HFFc6 (cell line): ENCODE results near the gene PDAP1. TPM values are rescaled to one million over a fixed set of nuclear protein-coding genes. Genes with fewer than 3 reads are reported as not detected.

ENCODE experiments used
- DNase-seq: peaks from one replicate; pipeline ENCODE4 v3.0.0-alpha.2; 2018
- H3K27ac Mint-ChIP-seq: 2 replicates; pipeline ENCODE4 v1.8.0; 2020; ENCODE audit warnings: mild to moderate bottlenecking, mixed read lengths
- H3K27me3 Mint-ChIP-seq: 2 replicates; pipeline ENCODE4 v1.8.0; 2021; ENCODE audit warnings: mild to moderate bottlenecking, moderate library complexity, mixed read lengths; ENCODE audit not compliant: insufficient read depth
- H3K36me3 Mint-ChIP-seq: 2 replicates; pipeline ENCODE4 v1.8.0; 2021; ENCODE audit warnings: low read depth, mixed read lengths
- H3K4me1 Mint-ChIP-seq: 2 replicates; pipeline ENCODE4 v1.8.0; 2020; ENCODE audit warnings: low read depth, mixed read lengths
- H3K4me3 Mint-ChIP-seq: 2 replicates; pipeline ENCODE4 v1.8.0; 2020; ENCODE audit warnings: mild to moderate bottlenecking, moderate library complexity, mixed read lengths
- H3K9me3 Mint-ChIP-seq: 2 replicates; pipeline ENCODE4 v1.8.0; 2020; ENCODE audit warnings: mild to moderate bottlenecking, mixed read lengths
- total RNA-seq, 6 experiments: library from RNA; stranded (reverse); fragmentation: NEBNext Ultra II Directional; extraction: Animal tissue kit (Norgen Biotek cat#: 25700); gene quantifications; 2 replicates in 1 of 6; 3 replicates in 5 of 6; pipeline ENCODE4 v1.2.3, GENCODE V29; 2021
- TF ChIP-seq, protein P1 (sequence below): fragments of 200-600 bp; sonication (generic); IDR thresholded peaks from 2 replicates; pipeline ENCODE4 v1.5.0; 2021; ENCODE audit warnings: antibody characterized with exemption, mild to moderate bottlenecking

The PDAP1 gene
- total RNA-seq, 6 experiments from 2014 or later: 148 to 213 (median 180) TPM

DNA sequence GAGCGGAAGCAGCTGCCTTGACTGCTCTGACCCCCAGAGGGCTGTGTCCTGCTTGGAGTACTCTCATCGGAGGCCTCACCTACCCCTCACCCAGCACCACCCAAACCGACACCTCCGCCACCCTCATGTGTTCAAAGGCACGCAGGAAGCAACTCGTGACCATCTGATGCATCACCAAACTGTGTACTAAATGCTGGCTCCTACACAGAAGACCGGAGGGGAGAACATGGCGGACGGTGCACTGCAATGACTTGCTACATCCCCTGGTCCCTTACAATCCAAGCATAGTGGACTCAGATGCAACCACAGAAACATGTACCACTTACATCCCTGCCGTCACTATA lies 3.4 kb downstream of the PDAP1 start:
- Mint-ChIP-seq H3K27me3 (peaks cover 5% of the 10 kb centered on the region; the same call in 1 of the 2 replicates), H3K4me3 (no peak overlapping the region), H3K36me3 (peaks cover 38% of the 10 kb centered on the region), H3K9me3 (no peaks in the 10 kb centered on the region), H3K4me1 (peaks cover 31% of the 10 kb centered on the region), H3K27ac (no peak overlapping the region)
- TF ChIP-seq, protein P1, sequence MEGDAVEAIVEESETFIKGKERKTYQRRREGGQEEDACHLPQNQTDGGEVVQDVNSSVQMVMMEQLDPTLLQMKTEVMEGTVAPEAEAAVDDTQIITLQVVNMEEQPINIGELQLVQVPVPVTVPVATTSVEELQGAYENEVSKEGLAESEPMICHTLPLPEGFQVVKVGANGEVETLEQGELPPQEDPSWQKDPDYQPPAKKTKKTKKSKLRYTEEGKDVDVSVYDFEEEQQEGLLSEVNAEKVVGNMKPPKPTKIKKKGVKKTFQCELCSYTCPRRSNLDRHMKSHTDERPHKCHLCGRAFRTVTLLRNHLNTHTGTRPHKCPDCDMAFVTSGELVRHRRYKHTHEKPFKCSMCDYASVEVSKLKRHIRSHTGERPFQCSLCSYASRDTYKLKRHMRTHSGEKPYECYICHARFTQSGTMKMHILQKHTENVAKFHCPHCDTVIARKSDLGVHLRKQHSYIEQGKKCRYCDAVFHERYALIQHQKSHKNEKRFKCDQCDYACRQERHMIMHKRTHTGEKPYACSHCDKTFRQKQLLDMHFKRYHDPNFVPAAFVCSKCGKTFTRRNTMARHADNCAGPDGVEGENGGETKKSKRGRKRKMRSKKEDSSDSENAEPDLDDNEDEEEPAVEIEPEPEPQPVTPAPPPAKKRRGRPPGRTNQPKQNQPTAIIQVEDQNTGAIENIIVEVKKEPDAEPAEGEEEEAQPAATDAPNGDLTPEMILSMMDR: no peak
- DNase-seq: no peak

DNA sequence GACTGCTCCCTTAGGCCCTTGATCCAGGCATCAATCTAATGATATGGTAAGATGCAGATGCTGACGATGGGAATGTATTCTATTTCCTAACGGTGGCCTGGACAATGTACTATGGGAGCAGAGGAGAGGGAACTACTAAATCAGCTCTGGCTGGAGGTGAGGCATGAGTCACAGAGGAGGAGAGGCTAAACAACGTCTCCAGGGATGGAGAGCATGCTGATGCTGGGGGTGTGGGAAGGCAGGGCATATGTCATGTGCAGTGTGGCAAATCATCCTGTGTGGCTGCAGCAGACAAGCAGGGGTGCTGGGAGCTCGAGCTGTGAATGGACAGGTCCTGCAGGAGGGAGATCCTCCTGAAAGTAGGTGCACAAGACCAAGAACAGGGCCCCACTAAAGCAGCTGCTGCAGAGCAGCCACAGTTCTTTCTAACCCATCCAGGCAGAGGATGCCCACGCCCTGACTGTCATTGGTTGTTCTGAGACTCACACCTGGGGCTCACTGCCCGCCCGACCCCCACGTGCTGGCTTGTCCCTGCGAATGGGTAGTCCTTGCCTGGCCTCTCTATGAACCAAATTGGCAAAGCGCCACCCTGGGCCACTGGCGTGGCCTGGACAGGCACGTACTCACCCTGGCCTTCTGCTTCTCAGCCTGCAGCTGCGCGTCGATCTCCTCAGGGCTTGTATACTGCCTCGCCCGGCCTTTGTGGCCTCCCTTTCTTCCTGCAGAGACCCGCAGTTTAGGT lies 4.0 kb downstream of the PDAP1 start:
- Mint-ChIP-seq H3K27me3 (peaks cover 5% of the 10 kb centered on the region; the same call in 1 of the 2 replicates), H3K9me3 (no peaks in the 10 kb centered on the region), H3K4me1 (peaks cover 28% of the 10 kb centered on the region), H3K27ac (no peak overlapping the region), H3K4me3 (no peak overlapping the region; the same call in 1 of the 2 replicates), H3K36me3 (peaks cover 34% of the 10 kb centered on the region)
- TF ChIP-seq, protein P1: no peak
- peak; percentile 23 for DNase-seq

DNA sequence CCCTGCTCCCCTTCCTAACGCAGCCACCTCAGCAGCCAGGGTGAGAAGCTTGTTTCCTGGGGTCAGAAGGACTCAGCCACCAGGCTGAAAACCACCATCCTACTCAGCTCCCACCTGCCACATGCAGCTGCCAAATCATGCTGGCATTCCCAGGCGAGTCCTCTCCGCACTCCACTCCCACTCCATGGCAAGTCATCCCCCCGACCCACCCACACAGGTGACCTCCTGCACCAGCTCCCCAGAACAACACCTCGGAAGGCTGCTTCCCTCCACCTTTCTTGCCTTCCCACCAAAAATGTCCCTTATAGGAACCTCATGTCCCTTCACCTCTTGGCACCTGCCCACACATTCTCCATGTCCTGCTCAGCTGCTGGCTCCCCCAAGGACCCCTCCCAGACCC lies 4.6 kb downstream of the PDAP1 start:
- Mint-ChIP-seq H3K27ac (no peak overlapping the region), H3K27me3 (peaks cover 9% of the 10 kb centered on the region), H3K36me3 (peaks cover 31% of the 10 kb centered on the region), H3K4me1 (peaks cover 30% of the 10 kb centered on the region), H3K4me3 (no peak overlapping the region), H3K9me3 (no peaks in the 10 kb centered on the region)
- no peak for DNase-seq
- TF ChIP-seq, protein P1: no peak

DNA sequence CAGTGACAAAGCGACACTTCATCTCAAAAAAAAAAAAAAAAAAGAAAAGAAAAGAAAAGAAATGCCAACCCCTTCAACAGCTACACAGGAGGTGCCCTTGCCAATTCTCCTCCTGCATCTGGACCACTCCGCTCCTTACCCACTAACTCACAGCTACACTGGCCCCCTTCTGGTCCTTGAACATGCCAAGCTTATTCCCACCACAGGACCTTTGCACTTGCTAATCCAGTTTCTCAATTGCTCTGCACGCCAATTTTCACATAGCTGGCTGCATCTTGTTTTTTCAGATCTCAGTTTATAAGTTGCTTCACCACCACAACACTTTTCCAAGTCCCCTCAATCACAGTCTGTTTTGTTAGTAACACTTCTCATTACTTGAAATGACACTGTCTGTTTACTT lies 5.5 kb downstream of the PDAP1 start:
- no peak for DNase-seq
- TF ChIP-seq, protein P1: no peak
- peaks cover 36% of the 10 kb centered on the region for H3K4me1 Mint-ChIP-seq
- no peak overlapping the region for H3K27ac Mint-ChIP-seq
- peaks cover 38% of the 10 kb centered on the region for H3K36me3 Mint-ChIP-seq
- no peak overlapping the region for H3K4me3 Mint-ChIP-seq
- no peaks in the 10 kb centered on the region for H3K9me3 Mint-ChIP-seq
- H3K27me3 Mint-ChIP-seq: peaks cover 14% of the 10 kb centered on the region

DNA sequence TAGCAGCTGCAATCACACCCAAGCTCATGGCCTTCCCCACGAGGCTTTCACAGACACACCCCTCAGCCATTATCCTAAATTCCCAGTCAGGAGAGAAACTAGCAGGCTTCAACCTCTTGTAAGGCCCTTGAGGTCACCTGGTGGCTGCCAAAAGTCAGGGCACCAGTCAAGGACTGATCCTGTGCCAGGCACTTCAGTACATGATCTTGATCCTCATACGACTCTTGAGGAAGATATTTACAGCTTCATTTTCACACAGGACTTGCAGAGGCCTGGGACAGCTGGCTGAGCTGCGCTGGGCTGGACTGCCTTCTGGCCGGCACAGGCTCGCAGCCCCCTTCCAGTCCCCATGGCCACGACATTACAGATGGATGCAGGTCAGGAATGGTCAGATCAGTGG lies 8.8 kb downstream of the PDAP1 start:
- DNase-seq: no peak
- Mint-ChIP-seq H3K36me3 (peaks cover 35% of the 10 kb centered on the region), H3K9me3 (no peaks in the 10 kb centered on the region), H3K27me3 (peaks cover 16% of the 10 kb centered on the region), H3K4me1 (peaks cover 19% of the 10 kb centered on the region), H3K4me3 (no peak overlapping the region; the same call in 1 of the 2 replicates), H3K27ac (peak overlapping the region; percentile 40)
- TF ChIP-seq, protein P1: no peak
